ENCODE measurements around the gene PTPN1. TPM values are rescaled to one million over a fixed set of nuclear protein-coding genes. Genes with fewer than 3 reads are reported as not detected.

Gene PTPN1
- total and polyA plus RNA-seq, 2 of the 4 experiments (the other 2 are of a cell fraction): 31.7 to 37.4 TPM

GRCh38 chr20:50472693-50473664, 37.2 kb upstream of the PTPN1 start:
- no peak overlapping the region for H2AK9ac ChIP-seq (replicated peaks; ENCODE audit: low read depth, low read length, poor library complexity)
- no peak overlapping the region for H3K4me3 ChIP-seq (ENCODE audit: insufficient read depth, low read depth, low read length)
- no peak overlapping the region for H3K27ac ChIP-seq (ENCODE audit: insufficient read depth, low read length)
- peaks cover 5% of the 10 kb centered on the region for H3K4me1 ChIP-seq (ENCODE audit: control insufficient read depth, insufficient read depth, low read length)
- H4K8ac ChIP-seq (ENCODE audit: low read depth in 2 of 2, low read length in 2 of 2): no peak overlapping the region
- H3K79me1 ChIP-seq (ENCODE audit: low read depth in 1 of 2, low read length in 2 of 2): no peaks in the 10 kb centered on the region
- BruUV-seq (replicated peaks): no TSS peak
- H3K23ac ChIP-seq (ENCODE audit: low read depth, low read length): no peak overlapping the region
- H2BK5ac ChIP-seq (ENCODE audit: low read depth, low read length, poor library complexity, severe bottlenecking): no peak overlapping the region
- no peak overlapping the region for H3K14ac ChIP-seq (replicated peaks; ENCODE audit: low read depth, low read length)
- H2AFZ ChIP-seq (replicated peaks; ENCODE audit: low read length, poor library complexity): no peak overlapping the region
- in situ Hi-C loops (cut with MboI; ENCODE audit: low sequenced_read_pairs) (no loop called here), intact Hi-C loops (cut with micrococcal nuclease) (no loop called here), dilution Hi-C loops (cut with HindIII; ENCODE audit: low sequenced_read_pairs, unreplicated experiment) (no loop called here)
- no peak overlapping the region for H2BK120ac ChIP-seq (ENCODE audit: low read depth, low read length)
- H3K36me3 ChIP-seq (ENCODE audit: control insufficient read depth, insufficient read depth, low read length): no peaks in the 10 kb centered on the region
- H3K4ac ChIP-seq (ENCODE audit: low read depth, low read length): no peak overlapping the region
- no peaks in the 10 kb centered on the region for H3K27me3 ChIP-seq (ENCODE audit: control insufficient read depth, insufficient read depth, low read length)
- H4K5ac ChIP-seq (ENCODE audit: low read depth, low read length): no peak overlapping the region
- WGBS, 2 experiments (ENCODE audit: extremely low coverage in 2 of 2, insufficient read length in 1 of 2): 67% methylated on average over 3 of the region's 12 CpGs; no CpG with 5 or more reads in 1 of the 2 experiments
- DNase-seq (no peak), ATAC-seq (ENCODE audit: low read depth) (no peak)
- CTCF ChIA-PET: no interaction called here
- H3K9me3 ChIP-seq (ENCODE audit: control insufficient read depth, insufficient read depth, low read length): no peaks in the 10 kb centered on the region
- no peaks in the 10 kb centered on the region for H4K20me1 ChIP-seq (ENCODE audit: insufficient read depth, low read length)
- H2BK15ac ChIP-seq (ENCODE audit: low read depth, low read length): no peak overlapping the region
- H4K91ac ChIP-seq (ENCODE audit: insufficient read depth, low read depth, low read length): no peak overlapping the region
- no peak overlapping the region for H3K4me2 ChIP-seq (ENCODE audit: low read depth, low read length)
- no peaks in the 10 kb centered on the region for H3K9me1 ChIP-seq (ENCODE audit: insufficient read depth, low read length)
- POLR2A ChIA-PET (ENCODE audit: unreplicated experiment): no interaction called here
- H3K9ac ChIP-seq (ENCODE audit: low read depth, low read length): no peak overlapping the region
- H2AK5ac ChIP-seq (ENCODE audit: low read depth, low read length): no peak overlapping the region
- no peak overlapping the region for H2BK20ac ChIP-seq (ENCODE audit: low read depth, low read length)
- H3K18ac ChIP-seq (ENCODE audit: low read depth, low read length): no peak overlapping the region
- H3K56ac ChIP-seq (ENCODE audit: extremely low read depth, insufficient read depth, low read length): no peak overlapping the region
- TF ChIP-seq POLR2A (IDR thresholded peaks at IDR 0.05; ENCODE audit: low read depth, low read length) (no peak), RAD21 (IDR thresholded peaks at IDR 0.05; ENCODE audit: low read length) (no peak), BHLHE40 (IDR thresholded peaks at IDR 0.05; ENCODE audit: low read depth, low read length) (no peak), CTCF (conservative IDR thresholded peaks at IDR 0.05; ENCODE audit: low read depth, low read length) (no peak), MAFK (IDR thresholded peaks at IDR 0.05; ENCODE audit: low read depth, low read length) (no peak), CEBPB (IDR thresholded peaks at IDR 0.05; ENCODE audit: low read depth, low read length) (no peak), MAZ (IDR thresholded peaks at IDR 0.05; ENCODE audit: borderline replicate concordance, low read depth, low read length) (no peak), USF2 (IDR thresholded peaks at IDR 0.05; ENCODE audit: low read depth, low read length) (no peak), SMC3 (IDR thresholded peaks at IDR 0.05; ENCODE audit: low read depth, low read length) (no peak), RCOR1 (IDR thresholded peaks at IDR 0.05; ENCODE audit: insufficient replicate concordance, low read length) (no peak), FOS (IDR thresholded peaks at IDR 0.05; ENCODE audit: low read depth, low read length) (no peak), MXI1 (IDR thresholded peaks at IDR 0.05; ENCODE audit: borderline replicate concordance, low read depth, low read length) (no peak), NFE2L2 (IDR thresholded peaks at IDR 0.05; ENCODE audit: low read depth, low read length) (no peak), CHD1 (IDR thresholded peaks at IDR 0.05; ENCODE audit: low read depth, low read length) (no peak), RFX5 (IDR thresholded peaks at IDR 0.05; ENCODE audit: low read depth, low read length) (no peak)
